Measurements from ENCODE around the gene NT5DC2.

DNA sequence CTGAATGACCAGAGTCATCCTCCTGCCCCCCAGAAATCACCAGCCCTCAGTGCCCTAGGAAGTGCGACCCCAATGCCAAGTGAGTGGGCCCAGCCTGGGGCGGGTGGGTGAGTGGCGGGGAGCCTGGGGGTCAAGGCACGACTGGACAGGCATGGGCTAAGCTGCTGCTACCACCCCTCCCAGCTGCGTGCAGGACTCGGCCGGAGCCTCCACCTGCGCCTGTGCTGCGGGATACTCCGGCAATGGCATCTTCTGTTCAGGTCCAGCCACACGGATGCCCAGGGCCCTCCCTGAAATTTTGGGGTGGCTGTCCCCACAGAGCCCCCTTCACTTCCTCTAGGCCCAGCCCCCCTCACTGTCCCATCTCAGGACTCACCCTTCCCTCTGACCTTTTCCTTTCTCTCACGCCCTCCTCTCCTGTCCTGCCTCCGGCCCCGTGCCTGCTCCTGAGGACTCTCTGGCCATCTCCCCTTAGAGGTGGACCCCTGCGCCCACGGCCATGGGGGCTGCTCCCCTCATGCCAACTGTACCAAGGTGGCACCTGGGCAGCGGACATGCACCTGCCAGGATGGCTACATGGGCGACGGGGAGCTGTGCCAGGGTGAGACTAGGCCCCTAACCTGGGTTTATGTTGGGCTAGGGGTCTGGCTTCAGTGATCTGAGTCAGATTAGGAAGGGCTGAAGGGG is 17.0 kb downstream of the NT5DC2 start:
- TF ChIP-seq, protein P1, sequence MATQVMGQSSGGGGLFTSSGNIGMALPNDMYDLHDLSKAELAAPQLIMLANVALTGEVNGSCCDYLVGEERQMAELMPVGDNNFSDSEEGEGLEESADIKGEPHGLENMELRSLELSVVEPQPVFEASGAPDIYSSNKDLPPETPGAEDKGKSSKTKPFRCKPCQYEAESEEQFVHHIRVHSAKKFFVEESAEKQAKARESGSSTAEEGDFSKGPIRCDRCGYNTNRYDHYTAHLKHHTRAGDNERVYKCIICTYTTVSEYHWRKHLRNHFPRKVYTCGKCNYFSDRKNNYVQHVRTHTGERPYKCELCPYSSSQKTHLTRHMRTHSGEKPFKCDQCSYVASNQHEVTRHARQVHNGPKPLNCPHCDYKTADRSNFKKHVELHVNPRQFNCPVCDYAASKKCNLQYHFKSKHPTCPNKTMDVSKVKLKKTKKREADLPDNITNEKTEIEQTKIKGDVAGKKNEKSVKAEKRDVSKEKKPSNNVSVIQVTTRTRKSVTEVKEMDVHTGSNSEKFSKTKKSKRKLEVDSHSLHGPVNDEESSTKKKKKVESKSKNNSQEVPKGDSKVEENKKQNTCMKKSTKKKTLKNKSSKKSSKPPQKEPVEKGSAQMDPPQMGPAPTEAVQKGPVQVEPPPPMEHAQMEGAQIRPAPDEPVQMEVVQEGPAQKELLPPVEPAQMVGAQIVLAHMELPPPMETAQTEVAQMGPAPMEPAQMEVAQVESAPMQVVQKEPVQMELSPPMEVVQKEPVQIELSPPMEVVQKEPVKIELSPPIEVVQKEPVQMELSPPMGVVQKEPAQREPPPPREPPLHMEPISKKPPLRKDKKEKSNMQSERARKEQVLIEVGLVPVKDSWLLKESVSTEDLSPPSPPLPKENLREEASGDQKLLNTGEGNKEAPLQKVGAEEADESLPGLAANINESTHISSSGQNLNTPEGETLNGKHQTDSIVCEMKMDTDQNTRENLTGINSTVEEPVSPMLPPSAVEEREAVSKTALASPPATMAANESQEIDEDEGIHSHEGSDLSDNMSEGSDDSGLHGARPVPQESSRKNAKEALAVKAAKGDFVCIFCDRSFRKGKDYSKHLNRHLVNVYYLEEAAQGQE (IDR thresholded peaks at IDR 0.05; ENCODE audit: low read depth) = no peak
- TF ChIP-seq RAD21 (IDR thresholded peaks at IDR 0.05; ENCODE audit: low read depth) (no peak), YY1 (IDR thresholded peaks at IDR 0.05; ENCODE audit: low read depth) (no peak), TEAD4 (IDR thresholded peaks at IDR 0.05) (no peak), EP300 (IDR thresholded peaks at IDR 0.05; ENCODE audit: borderline replicate concordance) (no peak), TCF12 (IDR thresholded peaks at IDR 0.05; ENCODE audit: low read depth) (no peak), CEBPB (IDR thresholded peaks at IDR 0.05) (no peak), CREB1 (IDR thresholded peaks at IDR 0.05; ENCODE audit: low read depth) (no peak)
- TF ChIP-seq, protein P2, sequence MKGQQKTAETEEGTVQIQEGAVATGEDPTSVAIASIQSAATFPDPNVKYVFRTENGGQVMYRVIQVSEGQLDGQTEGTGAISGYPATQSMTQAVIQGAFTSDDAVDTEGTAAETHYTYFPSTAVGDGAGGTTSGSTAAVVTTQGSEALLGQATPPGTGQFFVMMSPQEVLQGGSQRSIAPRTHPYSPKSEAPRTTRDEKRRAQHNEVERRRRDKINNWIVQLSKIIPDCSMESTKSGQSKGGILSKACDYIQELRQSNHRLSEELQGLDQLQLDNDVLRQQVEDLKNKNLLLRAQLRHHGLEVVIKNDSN (IDR thresholded peaks at IDR 0.05) = no peak
- TF ChIP-seq, protein P3, sequence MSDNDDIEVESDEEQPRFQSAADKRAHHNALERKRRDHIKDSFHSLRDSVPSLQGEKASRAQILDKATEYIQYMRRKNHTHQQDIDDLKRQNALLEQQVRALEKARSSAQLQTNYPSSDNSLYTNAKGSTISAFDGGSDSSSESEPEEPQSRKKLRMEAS (IDR thresholded peaks at IDR 0.05) = no peak

Measured in Ishikawa (cell line).